ENCODE measurements around the gene ZRSR2.

Gene ZRSR2

GRCh38 chrX:15853586-15854079 lies 63.3 kb downstream of the ZRSR2 start:
- no peak for DNase-seq

- peak; percentile 67 for DNase-seq
Measured at GRCh38 chrX:15854080-15854655, 63.9 kb downstream of the ZRSR2 start.

- DNase-seq, result peak; percentile 86
Measured at GRCh38 chrX:15854712-15855567, 64.7 kb downstream of the ZRSR2 start, which contains the start of gene AP1S2. AP1S2 (minus strand) TSS chrX:15854813; CDS start chrX:15852524, 2,289 bp downstream.

- no peak for DNase-seq
Measured at GRCh38 chrX:15855568-15856221, 65.4 kb downstream of the ZRSR2 start.

GRCh38 chrX:15856222-15856587 lies 65.9 kb downstream of the ZRSR2 start:
- DNase-seq, result no peak

GRCh38 chrX:15856636-15857035 lies 66.4 kb downstream of the ZRSR2 start:
- no peak for DNase-seq

- no peak for DNase-seq
Measured at GRCh38 chrX:15858051-15858450, 67.8 kb downstream of the ZRSR2 start.

GRCh38 chrX:15860921-15861320 lies 70.6 kb downstream of the ZRSR2 start:
- DNase-seq, result no peak

GRCh38 chrX:15864023-15864422 lies 73.7 kb downstream of the ZRSR2 start:
- DNase-seq, result no peak

GRCh38 chrX:15864629-15865028 lies 74.3 kb downstream of the ZRSR2 start:
- no peak for DNase-seq

GRCh38 chrX:15866147-15866546 lies 75.9 kb downstream of the ZRSR2 start:
- DNase-seq, result no peak

GRCh38 chrX:15869695-15870094 lies 79.4 kb downstream of the ZRSR2 start:
- DNase-seq, result no peak

GRCh38 chrX:15870310-15870709 lies 80.0 kb downstream of the ZRSR2 start:
- no peak for DNase-seq
